Endometrial microvascular endothelial cells (primary cell): Measurements from ENCODE around the gene FLT3LG. TPM values are rescaled to one million over a fixed set of nuclear protein-coding genes. Genes with fewer than 3 reads are reported as not detected.
"Not testable (repeated sequence)": the region's sequence is repeated elsewhere in the genome, so short reads cannot be mapped to it uniquely, and the experiment has no call there.

Source experiments
- in situ Hi-C: cut with HindIII; loops from 2 replicates; pipeline ENCODE4 v1.10.0; 2017; ENCODE audit warnings: low sequenced_read_pairs, low pct_unique_long_range_greater_than_20kb; ENCODE audit errors: inconsistent ontology term
- total RNA-seq: library from RNA; depleted of rRNA; stranded (reverse); fragments of >200 nt; gene quantifications from one replicate; pipeline ENCODE4 v1.2.3, GENCODE V29; 2015; ENCODE audit errors: inconsistent ontology term

FLT3LG gene
- total RNA-seq, 1 donor from 2014 or later = 2.6 TPM

DNA sequence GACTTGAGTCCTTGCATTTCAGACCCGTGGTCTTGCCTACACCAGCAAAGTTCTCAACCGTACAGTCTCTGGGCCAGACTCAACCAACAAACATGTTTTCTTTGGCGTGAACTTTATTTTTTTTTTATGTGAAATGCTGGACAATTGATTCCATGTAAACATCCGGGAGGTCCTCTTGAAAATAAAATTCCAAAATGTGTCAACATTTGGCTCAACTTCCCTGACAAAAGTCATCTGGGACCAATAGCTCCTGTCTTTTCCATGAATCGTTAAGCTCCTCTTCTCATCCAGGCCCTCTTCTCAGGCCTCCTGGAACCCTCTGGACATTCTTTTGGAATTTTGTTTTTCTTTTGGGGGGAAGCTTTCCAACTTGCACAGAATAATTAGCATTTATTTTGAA lies 18.2 kb upstream of the FLT3LG start:
- in situ Hi-C loops = no loop called here

GRCh38 chr19:49456326-49456725 lies 17.7 kb upstream of the FLT3LG start:
- in situ Hi-C loops = no loop called here

GRCh38 chr19:49458567-49458903 lies 15.5 kb upstream of the FLT3LG start:
- in situ Hi-C loops = no loop called here

- in situ Hi-C loops = no loop called here
These were observed 14.6 kb upstream of the FLT3LG start for GRCh38 chr19:49459388-49459787.

DNA sequence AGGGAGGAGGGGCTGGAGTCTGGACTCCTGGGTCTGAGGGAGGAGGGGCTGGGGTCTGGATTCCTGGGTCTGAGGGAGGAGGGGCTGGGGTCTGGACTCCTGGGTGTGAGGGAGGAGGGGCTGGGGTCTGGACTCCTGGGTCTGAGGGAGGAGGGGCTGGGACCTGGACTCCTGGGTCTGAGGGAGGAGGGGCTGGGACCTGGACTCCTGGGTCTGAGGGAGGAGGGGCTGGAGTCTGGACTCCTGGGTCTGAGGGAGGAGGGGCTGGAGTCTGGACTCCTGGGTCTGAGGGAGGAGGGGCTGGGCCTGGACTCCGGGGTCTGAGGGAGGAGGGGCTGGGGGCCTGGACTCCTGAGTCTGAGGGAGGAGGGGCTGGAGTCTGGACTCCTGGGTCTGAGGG lies 12.9 kb upstream of the FLT3LG start:
- in situ Hi-C loops = not testable (repeated sequence)

- in situ Hi-C loops = no loop called here
These were observed 12.4 kb upstream of the FLT3LG start for GRCh38 chr19:49461656-49462055.

DNA sequence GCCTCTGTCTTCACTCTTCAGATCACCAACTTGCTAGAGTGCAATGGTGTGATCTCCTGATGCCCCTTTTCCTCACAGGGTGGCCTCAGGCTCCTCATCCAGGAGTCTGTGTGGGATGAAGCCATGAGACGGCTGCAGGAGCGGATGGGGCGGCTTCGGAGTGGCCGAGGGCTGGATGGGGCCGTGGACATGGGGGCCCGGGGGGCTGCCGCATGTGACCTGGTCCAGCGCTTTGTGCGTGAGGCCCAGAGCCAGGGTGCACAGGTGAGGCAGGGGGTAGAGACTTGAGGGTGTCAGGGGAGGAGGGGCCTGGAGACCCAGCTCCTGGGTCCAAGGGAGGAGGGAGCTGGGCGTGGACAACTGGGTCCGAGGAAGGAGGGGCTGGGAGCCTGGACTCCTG lies 11.5 kb upstream of the FLT3LG start:
- in situ Hi-C loops = no loop called here

- in situ Hi-C loops = no loop called here
These were observed 9.9 kb upstream of the FLT3LG start for GRCh38 chr19:49463960-49464740.

DNA sequence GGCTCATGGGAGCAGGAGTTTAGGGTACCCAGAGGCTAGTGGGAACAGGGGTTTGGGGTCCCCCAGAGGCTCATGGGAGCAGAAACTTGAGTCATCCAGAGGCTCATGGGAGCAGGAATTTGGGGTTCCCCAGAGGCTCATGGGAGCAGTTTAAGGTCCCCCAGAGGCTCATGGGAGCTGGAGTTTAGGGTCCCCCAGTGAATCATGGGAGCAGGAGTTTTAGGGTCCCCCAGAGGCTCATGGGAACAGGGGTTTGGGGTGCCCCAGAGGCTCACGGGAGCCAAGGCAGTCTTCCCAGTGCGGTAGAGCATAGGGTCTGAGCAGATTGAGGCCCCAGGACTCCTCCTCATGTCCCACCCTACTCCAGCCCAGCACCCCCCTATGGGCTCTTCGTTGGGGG lies 8.6 kb upstream of the FLT3LG start:
- in situ Hi-C loops = no loop called here

DNA sequence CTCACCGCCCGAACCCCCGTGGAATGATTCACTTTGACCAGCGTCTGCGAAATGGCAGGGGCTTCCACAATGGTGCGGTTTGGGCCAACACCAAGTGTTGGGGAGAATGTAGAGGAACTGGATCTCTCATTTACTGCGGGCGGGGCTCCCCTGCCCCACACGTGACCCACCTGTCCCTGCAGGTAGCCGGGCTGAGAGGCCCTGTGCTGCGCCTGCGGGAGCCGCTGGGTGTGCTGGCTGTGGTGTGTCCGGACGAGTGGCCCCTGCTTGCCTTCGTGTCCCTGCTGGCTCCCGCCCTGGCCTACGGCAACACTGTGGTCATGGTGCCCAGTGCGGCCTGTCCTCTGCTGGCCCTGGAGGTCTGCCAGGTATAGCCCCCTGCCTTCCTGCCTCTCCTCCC lies 5.8 kb upstream of the FLT3LG start:
- in situ Hi-C loops = no loop called here

- in situ Hi-C loops = no loop called here
These were observed 5.1 kb upstream of the FLT3LG start for GRCh38 chr19:49468746-49469447.

DNA sequence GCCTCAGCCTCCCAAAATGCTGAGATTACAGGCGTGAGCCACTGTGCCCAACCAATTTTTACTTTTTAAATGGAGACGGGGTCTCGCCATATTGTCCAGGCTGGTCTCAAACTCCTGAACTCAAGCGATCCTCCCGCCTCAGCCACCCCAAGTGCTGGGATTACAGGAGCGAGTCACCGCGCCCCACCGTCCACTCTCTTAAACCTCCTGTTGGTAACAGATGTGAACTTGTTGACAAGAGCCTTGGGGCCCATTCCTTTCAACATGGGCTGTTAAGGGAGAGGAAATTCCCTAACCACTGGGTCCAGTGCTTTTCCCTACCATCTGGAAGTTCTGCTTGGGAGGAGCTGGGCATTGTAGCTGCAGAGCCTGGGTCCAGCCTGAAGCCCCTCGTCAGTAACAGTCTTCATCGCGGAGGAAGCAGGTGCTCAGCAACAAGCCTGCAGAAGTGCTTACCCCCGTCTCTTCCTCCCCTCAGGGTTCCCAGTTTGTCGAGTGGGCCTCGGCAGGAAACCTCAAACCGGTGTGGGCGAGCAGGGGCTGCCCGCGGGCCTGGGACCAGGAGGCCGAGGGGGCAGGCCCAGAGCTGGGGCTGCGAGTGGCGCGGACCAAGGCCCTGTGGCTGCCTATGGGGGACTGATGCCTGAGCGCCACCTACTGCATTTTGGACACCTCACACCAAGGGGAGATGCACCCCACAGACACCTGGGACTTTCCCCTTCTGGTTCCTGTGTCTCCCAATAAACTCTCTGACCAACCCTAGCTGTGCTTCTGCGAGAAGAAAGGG lies 4.0 kb upstream of the FLT3LG start:
- in situ Hi-C loops = no loop called here

GRCh38 chr19:49470615-49470978 lies 3.4 kb upstream of the FLT3LG start:
- in situ Hi-C loops = no loop called here

- in situ Hi-C loops = no loop called here
These were observed 1.1 kb upstream of the FLT3LG start for GRCh38 chr19:49472936-49473335.

GRCh38 chr19:49473501-49473867 lies 531 bp upstream of the FLT3LG start:
- in situ Hi-C loops = not testable (repeated sequence)

DNA sequence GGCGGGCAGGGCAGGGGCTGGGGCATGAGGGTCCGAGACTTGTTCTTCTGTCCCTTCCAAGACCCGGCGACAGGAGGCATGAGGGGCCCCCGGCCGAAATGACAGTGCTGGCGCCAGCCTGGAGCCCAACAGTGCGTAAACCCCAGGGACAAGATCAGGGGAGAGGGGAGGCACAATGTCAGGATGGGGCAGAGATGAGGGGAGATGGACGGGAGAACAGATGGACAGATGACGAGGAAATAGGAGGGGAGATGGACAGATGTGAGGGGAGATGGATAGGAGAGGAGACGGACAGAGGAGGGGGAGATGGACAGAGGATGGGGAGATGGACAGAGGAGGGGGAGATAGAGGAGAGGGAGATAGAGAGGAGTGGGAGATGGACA lies 518 bp downstream of the FLT3LG start:
- in situ Hi-C loops = no loop called here

GRCh38 chr19:49475191-49475917 lies 1.3 kb downstream of the FLT3LG start:
- in situ Hi-C loops = no loop called here

DNA sequence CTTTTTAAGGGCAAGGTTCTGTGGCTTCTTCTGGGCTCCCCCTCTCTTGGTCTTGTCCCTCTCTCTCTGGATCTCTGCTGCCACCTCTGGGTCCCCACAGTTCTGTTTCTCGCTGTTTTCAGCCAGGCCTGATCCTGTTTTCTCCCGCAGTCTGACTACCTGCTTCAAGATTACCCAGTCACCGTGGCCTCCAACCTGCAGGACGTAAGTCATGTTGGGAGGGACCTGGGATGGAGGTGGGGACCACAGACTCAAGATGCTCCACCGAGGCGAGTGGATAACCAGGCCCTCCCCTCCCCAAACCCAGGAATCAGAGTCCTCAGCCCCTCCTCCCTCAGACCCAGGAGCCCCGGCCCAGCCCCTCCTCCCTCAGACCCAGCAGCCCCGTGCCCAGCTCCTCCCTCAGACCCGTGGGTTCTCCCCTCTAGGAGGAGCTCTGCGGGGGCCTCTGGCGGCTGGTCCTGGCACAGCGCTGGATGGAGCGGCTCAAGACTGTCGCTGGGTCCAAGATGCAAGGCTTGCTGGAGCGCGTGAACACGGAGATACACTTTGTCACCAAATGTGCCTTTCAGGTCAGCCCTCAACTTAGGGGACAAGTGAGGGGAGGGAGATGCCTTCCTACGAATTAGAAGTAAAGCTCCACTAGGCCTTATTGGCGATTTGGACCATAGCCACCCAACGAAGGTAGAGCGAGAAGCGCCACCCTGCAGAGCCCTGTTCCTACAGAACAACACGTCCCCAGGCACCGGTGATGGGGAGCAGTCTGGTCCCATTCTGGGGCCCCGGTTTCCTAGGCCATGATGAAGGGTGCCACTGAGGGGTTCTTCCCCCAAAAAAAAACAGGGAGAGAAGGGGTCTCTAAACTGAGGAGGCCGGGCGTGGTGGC lies 2.2 kb downstream of the FLT3LG start:
- in situ Hi-C loops = no loop called here
